ENCODE measurements around the gene SIN3A.
A peak's percentile ranks its signal among the peaks of the same experiment; 100 is the strongest.
"Not testable (repeated sequence)": the region's sequence is repeated elsewhere in the genome, so short reads cannot be mapped to it uniquely, and the experiment has no call there.

Gene SIN3A

GRCh38 chr15:75451674-75452363 is at the start of gene SIN3A:
TSS of gene SIN3A (minus strand) at chr15:75451690. CDS start at chr15:75430375, 21,315 bp downstream.
- Histone ChIP-seq H3K4me3 (ENCODE audit: low read length, poor library complexity, severe bottlenecking) (peak within 1 kb of the TSS; percentile 81), H3F3A (ENCODE audit: low read depth) (peaks cover 13% of the 10 kb centered on the region; the same call in 1 of the 2 replicates), H3K36me3 (ENCODE audit: insufficient read depth, low read length) (peaks cover 8% of the 10 kb centered on the region; the same call in 1 of the 2 replicates), H2AFZ (ENCODE audit: low read length) (no peak within 1 kb of the TSS), H3K9ac (ENCODE audit: low read depth, low read length, poor library complexity, severe bottlenecking) (peak within 1 kb of the TSS; percentile 99), H4K20me1 (ENCODE audit: insufficient read depth, low read length, poor library complexity, severe bottlenecking) (peaks cover 44% of the 10 kb centered on the region), H3K9me2 (replicated peaks; ENCODE audit: low read depth, low read length) (no peaks in the 10 kb centered on the region), H3K4me1 (ENCODE audit: insufficient read depth, low read length, poor library complexity, severe bottlenecking) (peaks cover 37% of the 10 kb centered on the region), H3K4me2 (ENCODE audit: low read depth, low read length, poor library complexity, severe bottlenecking) (peak within 1 kb of the TSS; percentile 88), H3K9me3 (ENCODE audit: insufficient read depth, low read depth, low read length) (no peaks in the 10 kb centered on the region), H3K27me3 (ENCODE audit: insufficient read depth, low read length, poor library complexity, severe bottlenecking) (no peaks in the 10 kb centered on the region), H3K79me2 (ENCODE audit: insufficient read depth, low read length) (peaks cover 45% of the 10 kb centered on the region)
- TF ChIP-seq EZH2phosphoT487 (IDR thresholded peaks at IDR 0.05; ENCODE audit: borderline replicate concordance), result no peak
- TF ChIP-seq CTCF (conservative IDR thresholded peaks at IDR 0.05; ENCODE audit: low read length), result no peak

- Histone ChIP-seq H3K4me3 (ENCODE audit: low read length, poor library complexity, severe bottlenecking) (no peak overlapping the region), H3K27me3 (ENCODE audit: insufficient read depth, low read length, poor library complexity, severe bottlenecking) (no peaks in the 10 kb centered on the region), H3K9me2 (replicated peaks; ENCODE audit: low read depth, low read length) (no peaks in the 10 kb centered on the region), H3K9ac (ENCODE audit: low read depth, low read length, poor library complexity, severe bottlenecking) (no peak overlapping the region), H3K36me3 (ENCODE audit: insufficient read depth, low read length) (peaks cover 10% of the 10 kb centered on the region; the same call in 1 of the 2 replicates), H3F3A (ENCODE audit: low read depth) (no peaks in the 10 kb centered on the region), H3K79me2 (ENCODE audit: insufficient read depth, low read length) (no peaks in the 10 kb centered on the region), H4K20me1 (ENCODE audit: insufficient read depth, low read length, poor library complexity, severe bottlenecking) (no peaks in the 10 kb centered on the region), H3K9me3 (ENCODE audit: insufficient read depth, low read depth, low read length) (no peaks in the 10 kb centered on the region), H3K4me1 (ENCODE audit: insufficient read depth, low read length, poor library complexity, severe bottlenecking) (no peaks in the 10 kb centered on the region), H2AFZ (ENCODE audit: low read length) (no peak overlapping the region), H3K4me2 (ENCODE audit: low read depth, low read length, poor library complexity, severe bottlenecking) (no peak overlapping the region)
- TF ChIP-seq CTCF (conservative IDR thresholded peaks at IDR 0.05; ENCODE audit: low read length) (no peak), EZH2phosphoT487 (IDR thresholded peaks at IDR 0.05; ENCODE audit: borderline replicate concordance) (no peak)
These were observed 42.2 kb upstream of the SIN3A start for GRCh38 chr15:75493732-75494131.

DNA sequence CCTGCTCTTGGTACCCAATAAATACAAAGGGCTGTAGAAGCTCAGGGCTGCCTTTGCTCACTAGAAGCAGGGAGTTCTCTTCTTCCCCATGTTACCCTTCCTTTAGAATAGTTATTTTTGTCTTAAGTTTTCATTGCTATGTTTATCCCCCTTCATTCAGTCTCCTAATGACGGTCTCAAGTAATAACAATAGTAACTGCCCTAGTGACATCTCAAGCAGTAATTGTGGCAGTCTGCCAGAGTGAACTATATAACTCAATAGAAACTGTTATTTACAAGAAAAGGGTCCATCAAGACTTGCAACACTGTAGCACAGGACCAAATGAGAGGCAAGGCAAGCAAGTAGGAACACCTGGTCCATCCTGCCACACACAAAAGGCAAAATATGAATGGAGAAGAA is 32.5 kb upstream of the SIN3A start:
- H3K36me3 ChIP-seq (ENCODE audit: insufficient read depth, low read length), result peaks cover 16% of the 10 kb centered on the region; the same call in 1 of the 2 replicates
- no peaks in the 10 kb centered on the region for H3F3A ChIP-seq (ENCODE audit: low read depth)
- no peaks in the 10 kb centered on the region for H3K4me1 ChIP-seq (ENCODE audit: insufficient read depth, low read length, poor library complexity, severe bottlenecking)
- no peak for TF ChIP-seq EZH2phosphoT487 (IDR thresholded peaks at IDR 0.05; ENCODE audit: borderline replicate concordance)
- TF ChIP-seq CTCF (conservative IDR thresholded peaks at IDR 0.05; ENCODE audit: low read length), result no peak
- no peak overlapping the region for H3K4me3 ChIP-seq (ENCODE audit: low read length, poor library complexity, severe bottlenecking)
- no peaks in the 10 kb centered on the region for H3K9me3 ChIP-seq (ENCODE audit: insufficient read depth, low read depth, low read length)
- H3K27me3 ChIP-seq (ENCODE audit: insufficient read depth, low read length, poor library complexity, severe bottlenecking), result no peaks in the 10 kb centered on the region
- no peak overlapping the region for H3K4me2 ChIP-seq (ENCODE audit: low read depth, low read length, poor library complexity, severe bottlenecking)
- no peak overlapping the region for H2AFZ ChIP-seq (ENCODE audit: low read length)
- H3K9me2 ChIP-seq (replicated peaks; ENCODE audit: low read depth, low read length), result no peaks in the 10 kb centered on the region
- no peaks in the 10 kb centered on the region for H4K20me1 ChIP-seq (ENCODE audit: insufficient read depth, low read length, poor library complexity, severe bottlenecking)
- H3K79me2 ChIP-seq (ENCODE audit: insufficient read depth, low read length), result no peaks in the 10 kb centered on the region
- no peak overlapping the region for H3K9ac ChIP-seq (ENCODE audit: low read depth, low read length, poor library complexity, severe bottlenecking)

GRCh38 chr15:75483556-75483955 is 32.1 kb upstream of the SIN3A start:
- not testable (repeated sequence) for H3K79me2 ChIP-seq (ENCODE audit: insufficient read depth, low read length); H3K9me3 ChIP-seq (ENCODE audit: insufficient read depth, low read depth, low read length); H4K20me1 ChIP-seq (ENCODE audit: insufficient read depth, low read length, poor library complexity, severe bottlenecking); H3K4me2 ChIP-seq (ENCODE audit: low read depth, low read length, poor library complexity, severe bottlenecking); H2AFZ ChIP-seq (ENCODE audit: low read length); H3K4me1 ChIP-seq (ENCODE audit: insufficient read depth, low read length, poor library complexity, severe bottlenecking); H3K27me3 ChIP-seq (ENCODE audit: insufficient read depth, low read length, poor library complexity, severe bottlenecking); H3F3A ChIP-seq (ENCODE audit: low read depth); H3K9me2 ChIP-seq (replicated peaks; ENCODE audit: low read depth, low read length); H3K9ac ChIP-seq (ENCODE audit: low read depth, low read length, poor library complexity, severe bottlenecking); H3K4me3 ChIP-seq (ENCODE audit: low read length, poor library complexity, severe bottlenecking)
- H3K36me3 ChIP-seq (ENCODE audit: insufficient read depth, low read length), result peaks cover 19% of the 10 kb centered on the region; the same call in 1 of the 2 replicates

Measured in Loucy (cell line).